ENCODE data around the gene ZCCHC12. TPM values are rescaled to one million over a fixed set of nuclear protein-coding genes. Genes with fewer than 3 reads are reported as not detected.

The ZCCHC12 gene
- not detected in 2 replicates for total RNA-seq (ENCODE audit: low replicate concordance)

DNA sequence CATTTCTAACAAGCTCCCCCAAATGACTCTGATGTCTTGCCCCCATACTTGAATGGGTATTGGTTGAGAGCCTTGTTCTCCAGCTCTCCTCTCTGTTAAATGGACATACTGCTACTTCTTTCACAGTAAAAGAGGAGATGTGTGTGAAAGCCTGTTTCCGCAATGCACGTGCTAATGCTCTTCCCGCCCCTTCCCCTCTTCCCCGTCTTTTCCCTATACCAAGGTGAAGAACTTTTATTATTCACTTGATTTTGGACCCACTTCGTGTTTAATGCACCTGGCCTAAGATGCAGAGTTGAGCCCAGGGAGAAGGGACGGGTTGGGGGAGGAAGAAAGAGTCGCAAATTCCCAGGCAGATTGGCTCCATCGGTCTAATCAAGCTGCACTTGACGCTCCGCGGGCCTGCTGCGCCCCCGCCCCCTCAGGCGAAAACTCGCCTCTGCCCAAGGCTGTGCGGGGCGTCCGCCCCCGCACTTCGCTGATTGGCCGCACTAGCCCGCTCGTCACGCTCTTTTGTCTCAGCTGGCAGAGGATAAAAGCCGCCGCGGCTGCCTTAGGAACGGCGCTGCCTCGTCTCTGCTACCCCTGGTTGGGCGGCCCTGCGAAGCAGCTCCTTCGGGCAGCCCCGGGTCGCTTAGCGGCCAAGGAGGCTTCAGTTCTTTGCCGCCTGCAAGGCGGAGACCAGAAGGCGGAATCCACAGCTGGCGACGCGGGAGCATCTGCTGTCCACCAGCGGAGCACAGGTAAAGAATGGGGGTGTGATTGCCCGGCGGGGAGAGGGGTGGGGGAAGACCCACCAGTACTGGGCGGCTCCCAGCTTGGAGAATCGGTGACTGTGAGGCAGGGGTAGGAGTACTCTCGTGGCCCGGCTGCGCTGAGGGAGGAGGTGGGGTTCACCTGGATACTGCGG, at the start of gene ZCCHC12:
Gene ZCCHC12 (plus strand): TSS at position 562 of the 910 bp plus-strand sequence. CDS start 1,421 bp downstream, outside the sequence.
- peak within 1 kb of the TSS; percentile 44 for H3K4me3 ChIP-seq
- H3K4me1 ChIP-seq = no peaks in the 10 kb centered on the region
- peaks cover 27% of the 10 kb centered on the region for H3K27me3 Mint-ChIP-seq (ENCODE audit: insufficient read depth, low read depth)
- no peaks in the 10 kb centered on the region for H3K36me3 Mint-ChIP-seq
- H3K36me3 ChIP-seq = no peaks in the 10 kb centered on the region
- no peak for TF ChIP-seq EZH2 (IDR thresholded peaks at IDR 0.05)
- TF ChIP-seq EZH2phosphoT487 (IDR thresholded peaks at IDR 0.05) = no peak
- TF ChIP-seq, protein P1, sequence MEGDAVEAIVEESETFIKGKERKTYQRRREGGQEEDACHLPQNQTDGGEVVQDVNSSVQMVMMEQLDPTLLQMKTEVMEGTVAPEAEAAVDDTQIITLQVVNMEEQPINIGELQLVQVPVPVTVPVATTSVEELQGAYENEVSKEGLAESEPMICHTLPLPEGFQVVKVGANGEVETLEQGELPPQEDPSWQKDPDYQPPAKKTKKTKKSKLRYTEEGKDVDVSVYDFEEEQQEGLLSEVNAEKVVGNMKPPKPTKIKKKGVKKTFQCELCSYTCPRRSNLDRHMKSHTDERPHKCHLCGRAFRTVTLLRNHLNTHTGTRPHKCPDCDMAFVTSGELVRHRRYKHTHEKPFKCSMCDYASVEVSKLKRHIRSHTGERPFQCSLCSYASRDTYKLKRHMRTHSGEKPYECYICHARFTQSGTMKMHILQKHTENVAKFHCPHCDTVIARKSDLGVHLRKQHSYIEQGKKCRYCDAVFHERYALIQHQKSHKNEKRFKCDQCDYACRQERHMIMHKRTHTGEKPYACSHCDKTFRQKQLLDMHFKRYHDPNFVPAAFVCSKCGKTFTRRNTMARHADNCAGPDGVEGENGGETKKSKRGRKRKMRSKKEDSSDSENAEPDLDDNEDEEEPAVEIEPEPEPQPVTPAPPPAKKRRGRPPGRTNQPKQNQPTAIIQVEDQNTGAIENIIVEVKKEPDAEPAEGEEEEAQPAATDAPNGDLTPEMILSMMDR (IDR thresholded peaks at IDR 0.05) = no peak
- H3K9me3 ChIP-seq (ENCODE audit: low read depth) = peaks cover 3% of the 10 kb centered on the region
- peak within 1 kb of the TSS; percentile 92 for H3K27ac Mint-ChIP-seq
- H3K79me2 ChIP-seq (ENCODE audit: low read depth) = no peaks in the 10 kb centered on the region
- peak; percentile 91 for DNase-seq (ENCODE audit: low spot score)
- H3K4me1 Mint-ChIP-seq = peaks cover 29% of the 10 kb centered on the region
- H3K4me2 ChIP-seq = peak within 1 kb of the TSS; percentile 77
- H4K20me1 ChIP-seq (ENCODE audit: low read depth) = peaks cover 5% of the 10 kb centered on the region
- no peak within 1 kb of the TSS for H3K27ac ChIP-seq
- H3F3A ChIP-seq (ENCODE audit: low read depth) = peaks cover 6% of the 10 kb centered on the region
- H3K9ac ChIP-seq = no peak within 1 kb of the TSS
- peaks cover 79% of the 10 kb centered on the region for H3K27me3 ChIP-seq
- H3K9me3 Mint-ChIP-seq = peaks cover 7% of the 10 kb centered on the region
- peak within 1 kb of the TSS; percentile 92 for H3K4me3 Mint-ChIP-seq
- peak within 1 kb of the TSS; percentile 50 for H2AFZ ChIP-seq (replicated peaks)

DNA sequence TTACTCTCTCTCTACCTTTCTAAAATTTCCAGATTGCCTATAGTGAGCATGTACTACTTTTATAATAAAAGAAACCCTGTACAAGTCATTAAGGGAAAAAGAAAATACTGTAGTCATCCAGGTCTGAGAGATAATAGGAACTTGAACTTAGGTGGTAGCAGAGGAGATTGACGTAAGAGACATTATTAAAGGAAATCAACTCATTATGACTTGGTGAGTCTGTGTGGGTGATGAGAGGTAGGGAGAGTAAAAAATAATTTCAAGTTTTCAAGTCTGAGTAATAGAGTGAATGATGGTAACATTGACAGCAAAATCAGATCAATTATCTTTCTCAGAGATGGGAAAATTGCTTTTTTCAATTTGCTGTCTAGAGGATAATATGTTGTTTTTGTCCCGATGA, 44.0 kb upstream of the ZCCHC12 start:
- no peak overlapping the region for H3K27ac ChIP-seq
- no peaks in the 10 kb centered on the region for H3K9me3 ChIP-seq (ENCODE audit: low read depth)
- H3K79me2 ChIP-seq (ENCODE audit: low read depth) = no peaks in the 10 kb centered on the region
- H3F3A ChIP-seq (ENCODE audit: low read depth) = no peaks in the 10 kb centered on the region
- no peak overlapping the region for H3K27ac Mint-ChIP-seq
- H3K9ac ChIP-seq = no peak overlapping the region
- H2AFZ ChIP-seq (replicated peaks) = no peak overlapping the region
- no peak for DNase-seq (ENCODE audit: low spot score)
- no peaks in the 10 kb centered on the region for H3K4me1 ChIP-seq
- H3K27me3 Mint-ChIP-seq (ENCODE audit: insufficient read depth, low read depth) = no peaks in the 10 kb centered on the region
- H3K36me3 Mint-ChIP-seq = peaks cover 4% of the 10 kb centered on the region
- H3K9me3 Mint-ChIP-seq = no peaks in the 10 kb centered on the region
- H3K36me3 ChIP-seq = no peaks in the 10 kb centered on the region
- H3K4me3 ChIP-seq = no peak overlapping the region
- TF ChIP-seq EZH2phosphoT487 (IDR thresholded peaks at IDR 0.05) (no peak), EZH2 (IDR thresholded peaks at IDR 0.05) (no peak)
- TF ChIP-seq, protein P1 (IDR thresholded peaks at IDR 0.05) = no peak
- no peaks in the 10 kb centered on the region for H3K27me3 ChIP-seq
- H3K4me1 Mint-ChIP-seq = no peaks in the 10 kb centered on the region
- no peak overlapping the region for H3K4me3 Mint-ChIP-seq
- H4K20me1 ChIP-seq (ENCODE audit: low read depth) = no peaks in the 10 kb centered on the region
- H3K4me2 ChIP-seq = no peak overlapping the region

DNA sequence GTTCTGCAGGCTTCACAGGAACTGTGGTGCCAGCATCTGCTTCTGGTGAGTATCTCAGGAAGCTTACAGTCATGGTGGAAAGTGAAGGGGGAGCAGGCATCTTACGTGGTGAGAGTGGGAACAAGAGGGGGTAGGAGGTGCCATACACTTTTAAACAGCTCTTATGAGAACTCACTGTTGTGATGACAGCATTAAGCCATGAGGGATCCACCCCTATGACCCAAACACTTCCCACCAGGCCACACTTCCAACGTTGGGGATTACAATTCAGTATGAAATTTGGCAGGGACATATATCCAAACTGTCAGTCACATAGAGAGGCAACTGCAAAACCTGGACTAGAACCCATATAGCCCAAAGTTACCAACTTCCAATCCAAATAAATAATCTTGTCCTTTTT, 43.1 kb upstream of the ZCCHC12 start:
- Mint-ChIP-seq H3K27me3 (ENCODE audit: insufficient read depth, low read depth) (no peaks in the 10 kb centered on the region), H3K36me3 (peaks cover 4% of the 10 kb centered on the region), H3K9me3 (no peaks in the 10 kb centered on the region), H3K27ac (no peak overlapping the region), H3K4me3 (no peak overlapping the region), H3K4me1 (no peaks in the 10 kb centered on the region)
- no peaks in the 10 kb centered on the region for H3K9me3 ChIP-seq (ENCODE audit: low read depth)
- no peak for DNase-seq (ENCODE audit: low spot score)
- H3K36me3 ChIP-seq = no peaks in the 10 kb centered on the region
- no peak for TF ChIP-seq EZH2 (IDR thresholded peaks at IDR 0.05)
- no peak overlapping the region for H3K4me3 ChIP-seq
- no peak overlapping the region for H2AFZ ChIP-seq (replicated peaks)
- H3K9ac ChIP-seq = no peak overlapping the region
- H3F3A ChIP-seq (ENCODE audit: low read depth) = no peaks in the 10 kb centered on the region
- H4K20me1 ChIP-seq (ENCODE audit: low read depth) = no peaks in the 10 kb centered on the region
- H3K79me2 ChIP-seq (ENCODE audit: low read depth) = no peaks in the 10 kb centered on the region
- H3K27me3 ChIP-seq = no peaks in the 10 kb centered on the region
- H3K27ac ChIP-seq = no peak overlapping the region
- H3K4me2 ChIP-seq = no peak overlapping the region
- no peaks in the 10 kb centered on the region for H3K4me1 ChIP-seq

DNA sequence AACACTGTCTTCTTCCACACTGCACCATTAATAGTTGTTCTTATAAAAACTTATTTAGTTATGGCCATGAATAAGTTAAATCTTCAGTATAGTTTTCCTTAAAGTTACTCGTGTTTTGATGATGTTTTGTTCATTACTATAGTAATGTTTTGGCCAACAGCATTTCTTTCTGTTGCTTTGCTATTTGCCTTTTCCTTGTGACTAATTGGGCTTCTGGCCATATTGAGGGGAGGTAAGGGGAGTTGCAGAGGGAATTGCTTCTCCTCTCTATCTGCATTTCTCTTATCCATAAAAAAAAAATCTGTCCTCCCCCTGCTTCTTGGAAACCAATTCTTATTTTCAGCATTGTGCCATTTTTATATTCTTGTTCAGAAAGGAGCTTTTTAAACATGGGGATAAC, 42.7 kb upstream of the ZCCHC12 start:
- TF ChIP-seq, protein P1 (IDR thresholded peaks at IDR 0.05) = no peak
- no peak for TF ChIP-seq EZH2 (IDR thresholded peaks at IDR 0.05)
- no peak for TF ChIP-seq EZH2phosphoT487 (IDR thresholded peaks at IDR 0.05)
- DNase-seq (ENCODE audit: low spot score) = no peak
- Mint-ChIP-seq H3K4me1 (no peaks in the 10 kb centered on the region), H3K9me3 (no peaks in the 10 kb centered on the region), H3K27ac (no peak overlapping the region), H3K27me3 (ENCODE audit: insufficient read depth, low read depth) (no peaks in the 10 kb centered on the region), H3K36me3 (peaks cover 4% of the 10 kb centered on the region), H3K4me3 (no peak overlapping the region)
- Histone ChIP-seq H2AFZ (replicated peaks) (no peak overlapping the region), H3K4me3 (no peak overlapping the region), H3K27me3 (no peaks in the 10 kb centered on the region), H3K79me2 (ENCODE audit: low read depth) (no peaks in the 10 kb centered on the region), H3K4me1 (no peaks in the 10 kb centered on the region), H3K9me3 (ENCODE audit: low read depth) (no peaks in the 10 kb centered on the region), H3K9ac (no peak overlapping the region), H4K20me1 (ENCODE audit: low read depth) (no peaks in the 10 kb centered on the region), H3K36me3 (no peaks in the 10 kb centered on the region), H3F3A (ENCODE audit: low read depth) (no peaks in the 10 kb centered on the region), H3K27ac (no peak overlapping the region), H3K4me2 (no peak overlapping the region)

All from neural progenitor cell (in vitro differentiated cells).